Lung (tissue), 12 donors: Measurements from ENCODE around the gene CCDC47. TPM values are rescaled to one million over a fixed set of nuclear protein-coding genes. Genes with fewer than 3 reads are reported as not detected.

Experiments
- ATAC-seq: fragments of 200-7000 bp; cut with Tn5 transposase; one replicate; pipeline ENCODE4 v1.9.1; 2020; ENCODE audit warnings: moderate number of reproducible peaks; ENCODE audit not compliant: insufficient read depth, low FRiP score
- DNase-seq, 3 donors: peaks; one replicate each; pipeline ENCODE4 v3.0.0-alpha.2; 2013 to 2017
- H3K27ac ChIP-seq, 2 donors: one replicate each; pipeline ENCODE4 v1.5.1; 2013; ENCODE audit warnings: mild to moderate bottlenecking in 2 of 2, moderate library complexity in 2 of 2, control low read depth in 1 of 2, inconsistent platforms in 1 of 2, low read depth in 1 of 2, low read length in 1 of 2
- H3K27me3 ChIP-seq, 3 donors: one replicate each; pipeline ENCODE4 v1.5.1; 2013; ENCODE audit warnings: low read length in 2 of 3; ENCODE audit not compliant: control insufficient read depth in 3 of 3, insufficient read depth in 3 of 3
- H3K36me3 ChIP-seq, 4 donors: one replicate each; pipeline ENCODE4 v1.5.1; 2013; ENCODE audit warnings: low read length in 4 of 4, mild to moderate bottlenecking in 1 of 4, moderate library complexity in 1 of 4; ENCODE audit not compliant: control insufficient read depth in 4 of 4, insufficient read depth in 4 of 4
- H3K4me1 ChIP-seq, 5 donors: one replicate each; pipeline ENCODE4 v1.5.1; 2013; ENCODE audit warnings: low read length in 5 of 5, mild to moderate bottlenecking in 2 of 5, moderate library complexity in 1 of 5; ENCODE audit not compliant: control insufficient read depth in 5 of 5, insufficient read depth in 5 of 5
- H3K4me3 ChIP-seq: one replicate; pipeline ENCODE4 v1.5.1; 2013; ENCODE audit warnings: mild to moderate bottlenecking, control low read depth, moderate library complexity
- H3K9ac ChIP-seq, 2 donors: one replicate each; pipeline ENCODE4 v1.5.1; 2013; ENCODE audit warnings: low read length in 2 of 2, control low read depth in 1 of 2; ENCODE audit not compliant: insufficient read depth in 1 of 2
- H3K9me3 ChIP-seq, 4 donors: one replicate each; pipeline ENCODE4 v1.5.1; 2013; ENCODE audit warnings: low read length in 3 of 4, mild to moderate bottlenecking in 1 of 4, moderate library complexity in 1 of 4; ENCODE audit not compliant: control insufficient read depth in 4 of 4, insufficient read depth in 3 of 4
- WGBS, 2 donors: extraction: QIAGEN DNeasy Blood & Tissue Kit; methylation state at CpG; one replicate each; pipeline ENCODE4 v1.1.7; 2013; 5-methylcytosine and 5-hydroxymethylcytosine counted together
- polyA plus RNA-seq, 2 donors: library from polyadenylated mRNA; stranded (reverse); fragments of 200-250 nt; gene quantifications; one replicate each; pipeline ENCODE4 v1.2.1, GENCODE V29; 2013
- total RNA-seq, 2 donors: library from RNA; depleted of rRNA in 1 of 2; stranded (reverse); fragments of >200 nt in 1 of 2; gene quantifications; one replicate each; pipeline ENCODE4 v1.2.1, GENCODE V29; 2014 to 2021
- TF ChIP-seq, protein P1 (sequence below): IDR thresholded peaks from 2 replicates; pipeline ENCODE4 v1.5.1; 2012; ENCODE audit warnings: mild to moderate bottlenecking; ENCODE audit errors: control extremely low read depth, extremely low read depth
- donor health status: control.
- donor health status: control.
- donor health status: Bipolar disorder and iron deficiency.
- donor health status: healthy.
- donor health status: DM: yes; HTN: yes; CAD: no.

The CCDC47 gene
- total and polyA plus RNA-seq, 4 donors, result 29.5 to 89.9 (median 82.7) TPM

GRCh38 chr17:63716426-63716825 is 57.0 kb downstream of the CCDC47 start:
- Histone ChIP-seq H3K36me3 (peaks cover 0 to 24% (median 13%) of the 10 kb centered on the region in 4 donors), H3K27ac (no peak overlapping the region), H3K27me3 (no peaks in the 10 kb centered on the region), H3K4me1 (no peaks in the 10 kb centered on the region), H3K9ac (no peak overlapping the region), H3K9me3 (peaks cover 0 to 2% (median 0%) of the 10 kb centered on the region in 4 donors), H3K4me3 (no peak overlapping the region)
- TF ChIP-seq, protein P1, sequence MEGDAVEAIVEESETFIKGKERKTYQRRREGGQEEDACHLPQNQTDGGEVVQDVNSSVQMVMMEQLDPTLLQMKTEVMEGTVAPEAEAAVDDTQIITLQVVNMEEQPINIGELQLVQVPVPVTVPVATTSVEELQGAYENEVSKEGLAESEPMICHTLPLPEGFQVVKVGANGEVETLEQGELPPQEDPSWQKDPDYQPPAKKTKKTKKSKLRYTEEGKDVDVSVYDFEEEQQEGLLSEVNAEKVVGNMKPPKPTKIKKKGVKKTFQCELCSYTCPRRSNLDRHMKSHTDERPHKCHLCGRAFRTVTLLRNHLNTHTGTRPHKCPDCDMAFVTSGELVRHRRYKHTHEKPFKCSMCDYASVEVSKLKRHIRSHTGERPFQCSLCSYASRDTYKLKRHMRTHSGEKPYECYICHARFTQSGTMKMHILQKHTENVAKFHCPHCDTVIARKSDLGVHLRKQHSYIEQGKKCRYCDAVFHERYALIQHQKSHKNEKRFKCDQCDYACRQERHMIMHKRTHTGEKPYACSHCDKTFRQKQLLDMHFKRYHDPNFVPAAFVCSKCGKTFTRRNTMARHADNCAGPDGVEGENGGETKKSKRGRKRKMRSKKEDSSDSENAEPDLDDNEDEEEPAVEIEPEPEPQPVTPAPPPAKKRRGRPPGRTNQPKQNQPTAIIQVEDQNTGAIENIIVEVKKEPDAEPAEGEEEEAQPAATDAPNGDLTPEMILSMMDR, result no peak
- DNase-seq (no peak), ATAC-seq (no peak)
- 88 to 90% methylated on average over 3 of the region's 3 CpGs for WGBS, 2 donors

- H3K4me1 ChIP-seq, result no peaks in the 10 kb centered on the region
- TF ChIP-seq, protein P1, result no peak
- no peak for DNase-seq
These were observed 58.7 kb downstream of the CCDC47 start for GRCh38 chr17:63714550-63715277.

DNA sequence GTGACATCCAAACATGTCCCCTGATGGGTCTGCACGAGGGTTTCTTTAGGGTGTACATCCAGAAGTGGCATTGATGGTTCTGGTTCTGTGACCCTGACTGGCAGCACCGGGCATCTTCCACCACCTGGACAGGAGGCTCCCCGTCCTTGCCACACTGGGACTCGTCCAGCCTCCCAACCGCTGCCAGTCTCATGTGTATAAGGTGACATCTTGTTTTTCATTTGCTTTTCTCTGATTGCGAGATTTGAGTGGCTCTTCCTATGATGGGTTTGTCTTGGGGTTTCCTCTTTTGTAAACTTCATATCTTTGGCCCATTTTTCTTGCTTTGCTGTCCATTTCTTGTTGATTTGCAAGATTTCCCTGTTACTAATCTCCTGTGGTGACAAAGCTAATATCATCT is 64.3 kb downstream of the CCDC47 start:
- Histone ChIP-seq H3K9me3 (no peaks in the 10 kb centered on the region), H3K4me1 (peaks cover 0 to 3% (median 0%) of the 10 kb centered on the region in 5 donors), H3K27me3 (no peaks in the 10 kb centered on the region), H3K36me3 (peaks cover 18 to 39% (median 33%) of the 10 kb centered on the region in 4 donors), H3K9ac (no peak overlapping the region), H3K27ac (no peak overlapping the region), H3K4me3 (no peak overlapping the region)
- no peak for ATAC-seq
- TF ChIP-seq, protein P1, result no peak
- no peak for DNase-seq
- 93 to 94% methylated on average over 6 of the region's 6 CpGs for WGBS, 2 donors

More at GRCh38 chr17:63714550-63715277, 58.7 kb downstream of the CCDC47 start:
- H3K36me3 ChIP-seq, result peaks cover 6 to 32% (median 22%) of the 10 kb centered on the region in 4 donors
- no peak for ATAC-seq
- H3K27ac ChIP-seq, result no peak overlapping the region
- no peak overlapping the region for H3K9ac ChIP-seq
- peaks cover 0 to 2% (median 0%) of the 10 kb centered on the region in 4 donors for H3K9me3 ChIP-seq
- no peaks in the 10 kb centered on the region for H3K27me3 ChIP-seq
- 77 to 91% methylated on average over 10 of the region's 10 CpGs for WGBS, 2 donors
- no peak overlapping the region for H3K4me3 ChIP-seq
